ENCODE measurements around the gene ORAI2.
"Not testable (repeated sequence)": the region's sequence is repeated elsewhere in the genome, so short reads cannot be mapped to it uniquely, and the experiment has no call there.

ORAI2 gene

DNA sequence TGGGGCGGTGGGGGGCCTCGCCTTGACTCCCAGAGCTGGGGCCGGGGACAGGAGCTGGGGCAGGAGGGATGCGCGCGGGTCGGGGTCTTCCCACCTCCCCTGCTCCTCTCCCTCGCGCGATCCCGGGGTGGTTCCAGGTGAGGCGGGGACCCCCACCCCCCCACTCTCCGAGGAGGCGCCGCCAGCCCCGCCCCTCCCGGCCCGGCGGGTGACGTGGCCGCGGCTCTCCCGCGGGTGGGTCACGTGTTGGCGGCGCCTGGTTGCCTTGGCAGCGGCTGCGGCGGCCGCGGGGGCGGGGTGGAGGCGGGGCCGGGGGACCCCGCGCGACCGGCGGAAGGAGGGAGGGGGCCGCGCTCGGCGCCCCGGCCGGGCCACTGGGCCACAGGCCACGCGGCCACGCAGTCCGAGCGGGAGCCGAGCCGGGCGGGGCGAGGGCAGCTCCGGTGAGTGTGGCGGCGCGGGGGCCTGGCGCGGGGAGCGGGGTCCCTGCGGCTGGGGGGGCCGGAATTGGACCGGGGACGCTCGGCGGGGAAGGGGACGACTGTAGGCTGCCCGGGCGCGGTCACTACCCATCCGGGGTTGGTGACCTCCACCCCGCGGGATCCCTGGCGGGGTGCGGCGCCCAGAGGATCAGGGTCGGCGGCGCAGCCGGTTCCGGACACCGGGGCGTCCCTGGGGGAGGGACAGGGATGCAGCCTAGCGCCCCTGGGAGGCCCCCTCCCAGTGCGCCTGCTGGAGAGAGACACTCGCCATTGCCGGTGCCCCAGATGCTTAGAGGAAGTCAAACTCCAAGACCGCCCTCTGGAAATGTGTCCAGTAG lies at the start of gene ORAI2:
Gene ORAI2 (plus strand): TSS at position 357 of the 820 bp plus-strand sequence. CDS start 5,382 bp downstream, outside the sequence.
- peak; percentile 91 for DNase-seq

DNA sequence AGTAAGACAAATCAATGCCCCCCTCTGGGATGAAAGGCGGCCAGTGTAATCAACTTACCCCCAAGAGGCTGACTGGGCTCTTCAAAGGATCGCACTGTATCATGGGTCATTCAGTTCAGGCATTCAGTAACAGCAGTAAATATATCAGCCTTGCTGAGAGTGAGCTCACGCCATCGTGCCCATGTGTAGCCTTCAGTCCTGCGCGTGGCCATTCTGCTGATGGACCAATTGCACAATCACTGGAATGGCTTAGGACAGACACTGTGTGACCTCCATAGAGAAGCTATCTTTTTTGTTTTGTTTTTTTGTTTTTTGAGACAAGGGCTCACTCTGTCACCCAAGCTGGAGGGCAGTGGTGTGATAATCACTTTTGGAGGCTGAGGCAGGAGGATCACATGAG lies 46.3 kb upstream of the ORAI2 start:
- no peak for DNase-seq

DNA sequence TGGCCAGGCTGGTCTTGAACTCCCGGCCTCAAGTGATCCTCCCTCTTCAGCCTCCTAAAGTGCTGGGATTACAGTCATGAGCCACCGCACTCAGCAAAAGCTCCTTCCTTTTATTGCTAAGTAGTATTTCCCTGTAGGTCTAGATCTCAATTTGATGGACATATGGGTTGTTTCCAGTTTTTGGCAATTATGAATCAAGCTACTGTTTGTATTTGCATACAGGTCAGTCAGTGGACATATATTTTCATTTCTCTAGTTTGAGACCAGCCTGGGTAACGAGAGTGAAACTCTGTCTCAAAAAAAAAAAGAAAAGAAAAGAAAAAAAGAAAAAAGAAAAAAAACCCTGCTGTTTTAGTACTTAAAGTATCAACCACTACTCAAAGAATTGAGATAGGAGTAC lies 43.6 kb upstream of the ORAI2 start:
- DNase-seq = no peak

DNA sequence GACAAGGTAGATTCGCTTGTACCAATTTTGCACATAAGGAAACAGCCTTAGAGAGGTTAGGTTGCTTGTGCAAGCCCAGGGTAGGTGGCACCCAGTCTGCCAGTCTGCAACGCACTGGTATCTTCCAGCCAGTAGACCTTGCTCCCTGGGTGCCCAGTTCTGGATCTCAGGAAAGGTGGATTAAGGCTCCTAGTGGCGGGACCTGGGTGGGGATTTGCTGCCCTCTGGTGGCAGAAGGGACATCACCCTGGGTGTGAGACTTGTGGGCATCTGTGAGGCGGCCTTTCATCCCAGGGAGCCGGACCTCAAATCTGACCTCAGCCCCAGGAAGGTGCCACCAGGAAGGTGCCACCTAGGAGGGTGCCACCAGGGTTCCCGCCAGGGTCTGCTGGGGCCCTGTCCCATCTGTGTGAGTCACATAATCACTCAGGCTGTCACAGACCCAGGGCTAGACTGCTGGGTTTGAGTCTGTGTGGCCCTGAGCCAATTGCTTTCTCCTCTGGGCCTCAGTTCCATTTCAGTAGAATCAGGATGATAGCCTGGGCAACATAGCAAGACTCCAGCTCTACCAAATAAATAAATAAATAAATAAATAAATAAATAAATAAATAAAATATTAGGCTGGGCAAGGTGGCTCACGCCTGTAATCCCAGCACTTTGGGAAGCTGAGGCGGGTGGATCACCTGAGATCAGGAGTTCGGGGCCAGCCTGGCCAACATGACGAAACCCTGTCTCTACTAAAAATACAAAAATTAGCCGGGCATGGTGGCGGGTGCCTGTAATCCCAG lies 42.5 kb upstream of the ORAI2 start:
- DNase-seq = peak; percentile 78

DNA sequence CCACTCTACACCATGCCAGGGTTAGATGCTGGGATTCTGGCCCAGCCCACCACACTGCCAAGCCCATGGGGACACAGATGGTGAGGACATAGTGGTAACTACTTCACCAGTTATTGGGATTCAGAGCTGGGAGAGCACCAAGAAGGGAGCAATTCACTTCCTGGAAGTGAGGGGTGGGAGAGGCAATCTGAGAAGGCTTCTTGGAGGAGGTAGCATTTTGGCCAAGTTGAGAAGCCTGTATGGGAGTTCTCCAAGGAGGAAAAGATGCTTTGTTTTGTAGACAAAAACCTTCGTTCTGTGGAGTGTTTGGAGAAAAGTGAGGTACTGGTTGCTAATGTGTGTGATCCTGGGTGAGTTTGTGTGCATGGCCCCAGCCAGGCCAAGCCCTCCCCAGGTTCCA lies 41.0 kb upstream of the ORAI2 start:
- no peak for DNase-seq

DNA sequence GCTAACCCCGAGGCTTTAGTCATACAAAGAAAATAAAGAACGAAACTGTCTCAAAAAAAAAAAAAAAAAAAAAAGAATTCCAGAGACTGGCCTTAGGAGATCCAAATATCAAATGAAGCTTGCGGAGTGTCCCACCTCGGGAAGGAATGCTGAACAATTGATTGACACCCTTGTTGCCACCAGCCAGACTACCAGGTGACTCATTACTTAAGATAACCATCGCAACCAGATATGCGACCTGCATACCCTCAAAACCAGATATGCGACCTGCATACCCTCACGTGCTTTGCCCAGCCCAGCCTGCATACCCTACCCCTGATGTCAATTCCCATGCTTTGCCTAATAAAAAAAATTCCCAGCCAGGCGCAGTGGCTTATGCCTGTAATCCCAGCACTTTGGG lies 39.9 kb upstream of the ORAI2 start:
- DNase-seq = no peak

DNA sequence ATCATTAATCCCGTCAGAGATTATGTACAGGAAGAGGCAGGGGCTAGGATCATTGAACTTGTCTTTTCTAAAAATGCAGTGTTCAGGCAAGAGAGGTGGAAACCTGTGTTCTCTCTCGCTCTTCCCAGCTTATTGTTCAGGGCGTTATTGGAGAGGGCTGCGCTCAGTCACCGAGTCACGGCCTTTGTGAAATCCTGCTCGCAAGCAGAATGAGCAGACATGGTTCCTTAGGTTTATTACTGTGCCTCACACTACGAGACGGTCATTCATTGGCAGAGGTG lies 37.8 kb upstream of the ORAI2 start:
- DNase-seq = no peak

DNA sequence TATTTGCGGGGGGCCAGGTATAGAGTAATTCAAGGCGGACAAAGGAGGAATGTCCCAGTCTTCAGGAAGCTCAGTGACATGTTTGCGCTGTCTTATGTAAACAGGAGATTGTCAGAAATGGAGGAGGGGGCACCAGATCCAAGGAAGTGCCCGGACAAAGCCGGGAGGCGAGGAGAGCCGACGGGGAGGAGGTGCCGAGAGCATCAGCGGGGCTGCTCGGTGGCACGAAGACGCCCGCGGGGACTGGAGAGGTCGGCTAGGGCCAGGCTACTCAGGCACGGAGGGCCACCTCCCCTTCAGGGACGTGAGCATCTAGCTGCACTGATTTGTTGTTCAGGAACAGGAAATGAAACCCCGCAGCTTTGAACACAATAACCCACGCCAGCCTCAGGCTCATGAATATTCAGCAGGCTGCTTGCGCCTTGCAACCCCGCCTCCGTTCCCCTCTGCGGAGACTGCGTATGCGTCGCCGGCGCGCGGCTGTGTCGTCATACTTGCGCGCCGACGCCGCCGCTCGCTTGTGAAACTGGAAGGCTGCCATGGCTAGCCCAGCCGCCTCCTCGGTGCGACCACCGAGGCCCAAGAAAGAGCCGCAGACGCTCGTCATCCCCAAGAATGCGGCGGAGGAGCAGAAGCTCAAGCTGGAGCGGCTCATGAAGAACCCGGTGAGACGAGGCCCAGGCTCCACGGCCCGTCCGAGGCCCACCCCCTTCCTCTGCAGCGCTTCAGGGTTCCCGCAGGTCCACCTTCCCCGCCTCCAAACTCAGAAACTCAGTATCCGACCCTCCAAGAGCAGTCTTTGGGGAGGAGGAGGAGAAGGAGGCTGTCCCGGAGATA lies 37.3 kb upstream of the ORAI2 start, which contains the start of gene PRKRIP1:
Gene PRKRIP1 (plus strand): TSS at position 491 of the 837 bp plus-strand sequence. CDS start 49 bp downstream, at position 540.
- peak; percentile 86 for DNase-seq

DNA sequence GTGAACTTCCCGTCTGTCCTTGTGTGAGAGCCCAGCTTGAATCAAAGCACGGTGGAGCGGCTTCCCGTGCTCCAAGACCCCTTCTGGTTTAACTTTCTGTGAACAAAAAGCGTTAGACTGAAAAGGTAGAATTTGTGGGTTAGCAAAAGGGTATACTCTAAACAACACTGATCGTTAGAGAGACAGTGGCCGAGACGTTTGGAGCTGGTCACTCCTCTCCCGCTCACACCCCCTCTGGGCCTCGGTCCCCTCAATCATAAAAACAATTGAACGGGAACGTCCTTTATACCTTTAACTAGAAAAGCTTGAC lies 36.7 kb upstream of the ORAI2 start:
- no peak for DNase-seq

DNA sequence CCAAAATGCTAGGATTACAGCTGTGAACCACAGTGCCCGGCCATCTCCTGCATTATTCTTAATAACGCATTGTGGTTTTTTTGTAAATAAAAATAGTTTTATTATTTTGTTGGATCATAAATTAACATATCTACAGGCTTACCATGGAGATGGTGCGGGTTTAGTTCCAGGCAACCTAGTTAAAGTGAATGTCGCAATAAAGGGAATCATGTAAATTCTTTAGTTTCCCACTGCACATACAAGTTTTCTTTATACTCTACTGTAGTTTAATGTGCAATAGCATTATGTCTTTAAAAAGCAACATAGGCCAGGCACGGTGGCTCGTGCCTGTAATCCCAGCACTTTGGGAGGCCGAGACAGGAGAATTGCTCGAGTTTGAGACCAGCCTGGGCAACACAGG lies 34.8 kb upstream of the ORAI2 start:
- no peak for DNase-seq

DNA sequence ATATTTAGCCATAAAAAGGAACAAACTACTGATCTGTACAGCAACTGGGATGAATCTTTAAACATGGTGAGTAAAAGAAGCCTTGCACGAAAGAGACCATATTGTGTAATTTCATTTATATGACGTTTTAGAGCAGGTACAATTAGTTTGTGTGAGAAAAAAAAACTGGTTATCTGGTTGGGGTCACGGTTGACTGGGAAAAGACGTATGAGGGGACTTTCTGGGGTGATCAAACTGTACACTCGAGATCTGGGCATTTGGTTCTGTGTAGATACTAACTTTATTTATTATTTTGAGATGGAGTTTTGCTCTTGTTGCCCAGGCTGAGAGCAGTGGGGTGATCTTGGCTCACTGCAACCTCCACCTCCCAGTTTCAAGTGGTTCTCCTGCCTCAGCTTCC lies 33.0 kb upstream of the ORAI2 start:
- no peak for DNase-seq

DNA sequence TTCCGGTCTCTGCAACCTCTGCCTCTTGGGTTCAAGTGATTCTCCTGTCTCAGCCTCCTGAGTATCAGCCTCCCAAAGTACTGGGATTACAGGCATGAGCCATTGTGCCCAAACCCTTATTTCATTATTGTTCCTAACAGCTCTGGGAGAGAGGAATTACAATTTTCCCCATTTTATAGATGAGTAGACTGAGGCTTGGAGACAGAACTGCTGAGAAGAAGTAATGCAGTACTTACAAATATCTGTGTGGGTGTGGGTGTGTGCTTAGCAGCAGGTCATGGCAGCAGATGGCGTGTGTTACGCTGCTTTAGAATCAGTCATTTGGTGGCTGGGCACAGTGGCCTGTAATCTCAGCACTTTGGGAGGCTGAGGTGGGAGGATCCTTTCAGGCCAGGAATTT lies 29.8 kb upstream of the ORAI2 start:
- DNase-seq = no peak

DNA sequence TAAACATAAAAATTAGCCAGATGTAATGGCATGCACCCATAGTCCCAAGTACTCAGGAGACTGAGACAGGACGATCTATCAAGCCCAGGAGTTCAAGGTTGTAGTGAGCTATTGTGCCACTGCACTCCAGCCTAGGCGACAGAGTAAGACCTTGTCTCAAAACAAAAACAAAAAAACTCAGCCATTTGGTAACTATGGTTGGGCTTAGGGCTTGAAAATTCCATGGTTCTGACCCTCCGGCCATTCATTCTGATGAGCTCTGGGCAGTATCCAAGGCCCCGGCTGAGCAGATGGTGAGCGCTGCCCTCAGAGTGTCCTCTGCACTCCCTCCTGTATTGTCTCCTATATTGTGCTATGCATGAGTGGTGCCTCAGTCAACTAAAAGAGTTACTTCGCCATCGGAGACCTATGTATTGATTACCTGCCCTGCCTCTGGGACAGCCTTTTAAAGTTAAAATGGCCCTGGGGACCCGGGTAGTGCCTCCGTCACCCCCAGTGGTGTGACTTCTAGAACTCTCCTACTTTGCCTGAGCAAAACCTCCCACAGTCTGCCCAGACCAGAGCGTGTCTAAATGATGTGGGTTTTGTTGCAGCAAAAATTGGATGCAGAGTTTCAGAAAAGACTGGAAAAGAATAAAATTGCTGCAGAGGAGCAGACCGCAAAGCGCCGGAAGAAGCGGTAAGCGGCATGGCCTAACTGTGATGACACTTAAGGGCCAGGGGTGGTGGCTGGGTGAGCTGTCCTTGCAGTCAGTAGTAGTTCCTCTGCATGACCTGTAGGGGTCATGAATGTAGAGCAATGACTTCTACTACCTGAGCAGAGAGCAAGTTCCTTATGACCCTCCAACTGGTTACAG lies 29.1 kb upstream of the ORAI2 start:
- peak; percentile 61 for DNase-seq

DNA sequence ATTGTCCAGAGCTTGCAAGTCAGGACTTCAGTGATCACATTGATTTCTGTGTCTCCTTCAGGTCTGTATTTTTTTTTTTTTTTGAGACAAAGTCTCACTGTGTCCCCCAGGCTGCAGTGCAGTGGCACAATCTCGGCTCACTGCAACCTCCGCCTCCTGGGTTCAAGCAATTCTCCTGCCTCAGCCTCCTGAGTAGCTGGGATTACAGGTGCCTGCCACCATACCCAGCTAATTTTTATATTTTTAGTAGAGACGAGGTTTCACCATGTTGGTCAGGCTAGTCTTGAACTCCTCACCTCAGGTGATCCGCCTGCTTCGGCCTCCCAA lies 28.6 kb upstream of the ORAI2 start:
- not testable (repeated sequence) for DNase-seq

DNA sequence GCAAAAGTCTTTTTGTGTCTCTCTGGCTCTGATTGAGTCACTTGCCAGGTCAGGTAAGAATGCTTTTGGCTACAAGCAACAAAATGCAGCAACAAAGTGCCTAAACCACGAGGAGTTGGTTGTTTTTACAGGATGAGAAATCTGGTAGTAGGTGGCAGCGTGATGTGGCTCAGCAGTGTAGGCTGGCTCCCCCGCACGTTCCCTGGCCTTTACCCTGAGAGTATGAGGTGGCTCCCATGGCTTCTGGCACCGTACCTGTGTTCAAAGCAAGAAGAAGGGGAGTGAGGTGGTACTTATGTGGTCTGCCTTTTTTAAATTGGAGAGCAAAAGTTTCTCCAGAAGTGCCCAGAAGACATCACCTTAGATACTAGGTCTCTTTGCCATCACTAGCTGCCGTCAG lies 25.5 kb upstream of the ORAI2 start:
- no peak for DNase-seq

DNA sequence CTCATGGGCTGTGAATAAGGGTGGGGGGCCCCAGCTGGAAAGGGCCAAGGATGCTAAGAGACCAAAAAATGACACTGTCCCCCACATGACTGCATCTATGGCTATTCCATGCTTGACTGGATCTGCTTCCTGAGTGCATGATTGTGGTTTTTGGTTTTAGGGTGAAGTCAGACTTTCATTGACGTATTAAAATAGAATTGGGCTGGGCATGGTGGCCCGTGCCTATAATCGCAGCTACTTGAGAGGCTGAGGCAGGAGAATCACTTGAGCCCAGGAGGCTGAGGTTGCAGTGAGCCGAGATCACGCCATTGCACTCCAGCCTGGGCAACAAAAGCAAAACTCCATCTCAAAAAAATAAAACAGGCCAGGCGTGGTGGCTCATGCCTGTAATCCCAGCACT lies 24.8 kb upstream of the ORAI2 start:
- DNase-seq = not testable (repeated sequence)

DNA sequence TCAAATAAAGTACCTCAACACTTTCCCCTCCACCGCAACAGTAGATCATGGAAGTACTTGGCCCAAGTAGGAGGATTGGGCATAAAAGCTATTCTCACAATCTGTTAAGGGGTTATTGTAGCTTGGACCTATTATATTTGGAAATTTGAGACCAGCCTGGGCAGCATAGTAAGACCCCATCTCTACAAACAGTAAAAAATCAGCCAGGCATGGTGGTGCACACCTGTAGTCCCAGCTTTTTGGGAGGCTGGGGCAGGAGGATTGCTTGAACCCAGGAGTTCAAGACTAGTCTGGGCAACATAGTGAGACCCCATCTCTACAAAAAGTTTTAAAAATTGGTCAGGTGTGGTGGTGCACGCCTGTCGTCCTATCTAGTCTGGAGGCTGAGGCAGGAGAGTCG lies 24.0 kb upstream of the ORAI2 start:
- DNase-seq = no peak

DNA sequence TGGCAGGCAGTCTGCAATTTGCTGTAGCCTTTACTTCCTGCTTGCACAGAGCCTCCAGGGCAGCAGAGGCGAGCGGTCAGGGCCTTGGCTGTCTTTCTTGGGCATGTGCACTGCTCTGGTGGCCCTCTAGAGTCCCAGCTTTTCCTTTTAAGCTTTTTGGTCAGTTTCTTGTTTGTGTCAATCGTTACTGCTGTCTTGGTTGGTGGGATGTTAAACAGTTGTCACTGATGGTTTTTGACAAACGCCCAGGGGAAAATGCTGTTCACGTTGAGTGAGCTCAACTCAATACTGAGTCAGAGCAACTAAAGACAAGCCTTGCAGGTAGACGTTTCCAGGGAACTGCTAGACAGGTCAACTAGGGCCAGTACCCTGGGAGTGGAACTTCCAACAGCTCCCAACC lies 23.3 kb upstream of the ORAI2 start:
- no peak for DNase-seq

DNA sequence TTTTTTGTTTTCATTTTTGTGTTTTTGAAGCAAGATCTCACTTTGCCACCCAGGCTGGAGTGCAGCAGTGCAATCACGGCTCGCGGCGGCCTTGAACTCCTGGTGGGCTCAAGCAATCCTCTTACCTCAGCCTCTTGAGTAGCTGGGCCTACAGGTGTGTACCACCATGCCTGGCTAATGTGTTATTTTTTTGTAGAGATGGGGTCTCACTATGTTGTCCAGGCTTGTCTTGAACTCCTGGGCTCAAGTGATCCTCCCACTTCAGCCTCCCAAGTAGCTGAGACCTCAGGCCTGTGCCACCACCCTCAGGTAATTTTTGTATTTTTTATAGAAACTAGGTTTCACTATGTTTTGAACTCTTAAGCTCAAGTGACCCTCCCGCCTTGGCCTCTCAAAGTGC lies 22.5 kb upstream of the ORAI2 start:
- DNase-seq = no peak

DNA sequence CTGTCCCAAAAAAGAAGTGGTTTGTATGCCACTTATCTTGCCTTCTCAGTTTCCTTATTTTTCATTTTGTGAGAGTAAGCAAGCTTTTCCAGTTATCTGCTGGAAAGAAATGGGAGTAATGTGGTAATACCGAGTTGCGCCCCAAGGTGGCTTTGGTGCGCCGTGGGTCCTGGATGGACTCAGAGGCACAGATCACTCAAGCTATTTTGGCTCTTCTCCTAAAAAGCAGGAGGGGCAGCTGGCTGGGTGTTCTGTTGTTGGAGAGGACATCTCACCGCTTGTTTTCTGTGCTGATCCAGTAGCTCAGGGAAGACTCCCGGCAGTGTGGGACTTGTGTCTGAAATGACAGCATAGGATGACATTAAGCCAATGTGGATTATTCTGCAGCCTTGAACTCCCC lies 20.8 kb upstream of the ORAI2 start:
- peak; percentile 48 for DNase-seq

DNA sequence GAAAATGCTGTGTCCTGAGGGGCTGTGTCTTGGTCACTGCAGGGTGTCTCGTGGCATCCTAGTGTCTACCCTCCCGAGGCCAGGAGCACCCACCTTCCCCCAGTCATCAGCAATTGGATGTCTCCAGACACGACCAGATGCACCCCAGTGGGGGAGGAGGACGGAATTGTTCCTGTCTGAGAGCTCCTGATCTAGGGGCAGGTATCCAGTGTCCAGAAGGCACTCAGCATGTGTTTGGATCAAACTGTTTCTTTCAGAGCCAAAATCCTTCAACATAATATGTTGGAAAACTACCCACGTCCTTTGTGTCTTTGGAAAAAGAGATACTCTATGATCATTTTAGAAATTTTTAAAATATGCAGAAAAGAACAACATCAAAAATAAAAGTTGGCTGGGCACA lies 20.3 kb upstream of the ORAI2 start:
- DNase-seq = no peak

DNA sequence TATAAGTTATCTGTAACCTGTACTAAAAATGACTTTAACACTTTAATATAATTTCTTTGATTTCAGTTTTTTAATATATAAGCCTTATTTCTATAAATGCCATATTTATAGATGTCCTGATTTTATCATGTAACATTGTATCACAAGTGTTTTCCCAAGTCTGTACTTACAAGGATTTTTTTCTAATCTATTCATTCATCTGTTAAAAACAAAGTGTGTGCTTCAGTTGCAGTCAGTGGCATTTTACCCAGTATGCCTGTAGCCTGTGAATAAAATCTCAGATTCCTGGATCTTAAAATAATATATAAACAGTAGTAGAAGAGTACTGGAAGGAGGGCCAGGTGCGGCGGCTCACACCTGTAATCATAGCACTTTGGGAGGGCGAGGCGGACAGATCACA lies 19.8 kb upstream of the ORAI2 start:
- no peak for DNase-seq

DNA sequence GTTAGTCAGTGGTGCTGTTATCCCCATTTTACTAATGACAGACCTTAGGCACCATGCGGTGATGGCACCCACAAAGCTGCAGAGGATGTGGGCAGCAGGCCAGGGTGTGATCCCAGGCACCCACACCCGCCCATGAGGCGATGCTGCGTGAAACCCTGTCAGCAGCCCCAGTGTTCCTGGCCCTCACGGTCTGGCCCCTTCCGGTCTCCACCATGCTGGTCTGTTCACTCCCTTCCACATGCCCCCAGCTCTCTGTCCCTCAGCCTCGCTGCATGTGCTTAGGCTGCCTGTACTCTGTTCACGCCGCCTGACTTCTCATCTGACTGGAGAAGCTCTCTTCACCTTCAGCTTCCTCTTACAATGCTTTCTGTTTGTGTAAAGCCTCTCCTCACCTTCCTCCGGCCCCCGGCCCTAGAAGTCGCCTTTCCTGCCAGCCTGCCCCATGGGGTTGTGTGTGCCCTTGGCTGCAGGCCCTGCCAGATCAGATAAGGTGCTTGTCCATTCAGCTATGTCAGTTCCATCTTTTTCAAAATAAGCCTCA lies 17.6 kb upstream of the ORAI2 start:
- peak; percentile 80 for DNase-seq
